ENCODE measurements around the gene TNFSF13B.

DNA sequence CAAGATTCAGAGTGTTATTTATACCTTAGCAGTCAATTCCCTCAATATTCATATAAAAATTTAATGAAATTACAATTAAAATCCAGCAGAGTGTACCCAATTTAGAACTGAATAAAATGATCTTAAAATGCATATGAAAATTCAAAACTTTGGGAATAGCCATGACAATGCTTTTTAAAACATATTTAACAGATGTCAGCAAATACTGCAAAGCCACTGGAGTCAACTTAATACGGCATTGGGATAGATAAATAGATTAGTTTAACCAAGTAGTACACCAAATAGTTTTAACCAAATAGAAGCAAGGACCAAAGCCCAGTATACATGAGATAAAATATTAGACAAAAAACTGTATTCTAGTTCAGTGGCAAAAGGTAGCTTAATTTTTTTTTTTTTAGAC lies 79.8 kb downstream of the TNFSF13B start:
- TF ChIP-seq POLR2A (IDR thresholded peaks at IDR 0.05), result no peak
- TF ChIP-seq, protein P1, sequence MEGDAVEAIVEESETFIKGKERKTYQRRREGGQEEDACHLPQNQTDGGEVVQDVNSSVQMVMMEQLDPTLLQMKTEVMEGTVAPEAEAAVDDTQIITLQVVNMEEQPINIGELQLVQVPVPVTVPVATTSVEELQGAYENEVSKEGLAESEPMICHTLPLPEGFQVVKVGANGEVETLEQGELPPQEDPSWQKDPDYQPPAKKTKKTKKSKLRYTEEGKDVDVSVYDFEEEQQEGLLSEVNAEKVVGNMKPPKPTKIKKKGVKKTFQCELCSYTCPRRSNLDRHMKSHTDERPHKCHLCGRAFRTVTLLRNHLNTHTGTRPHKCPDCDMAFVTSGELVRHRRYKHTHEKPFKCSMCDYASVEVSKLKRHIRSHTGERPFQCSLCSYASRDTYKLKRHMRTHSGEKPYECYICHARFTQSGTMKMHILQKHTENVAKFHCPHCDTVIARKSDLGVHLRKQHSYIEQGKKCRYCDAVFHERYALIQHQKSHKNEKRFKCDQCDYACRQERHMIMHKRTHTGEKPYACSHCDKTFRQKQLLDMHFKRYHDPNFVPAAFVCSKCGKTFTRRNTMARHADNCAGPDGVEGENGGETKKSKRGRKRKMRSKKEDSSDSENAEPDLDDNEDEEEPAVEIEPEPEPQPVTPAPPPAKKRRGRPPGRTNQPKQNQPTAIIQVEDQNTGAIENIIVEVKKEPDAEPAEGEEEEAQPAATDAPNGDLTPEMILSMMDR (IDR thresholded peaks at IDR 0.05), result no peak
